OCI-LY1 (cell line): Measurements from ENCODE around the gene TNS3.

Experiments used
- H2AFZ ChIP-seq: fragments of 200-600 bp; sonication (generic), shearing (Covaris generic); 2 replicates; pipeline ENCODE4 v1.6.0; 2014; ENCODE audit warnings: antibody characterized with exemption, mild to moderate bottlenecking, low read length
- H3F3A ChIP-seq: fragments of 200-600 bp; sonication (generic), shearing (Covaris generic); 2 replicates; pipeline ENCODE4 v1.6.0; 2014; ENCODE audit warnings: mild to moderate bottlenecking, antibody characterized with exemption, low read length, moderate library complexity; ENCODE audit not compliant: insufficient read depth
- H3K27ac ChIP-seq: fragments of 200-600 bp; sonication (generic); 2 replicates; pipeline ENCODE4 v1.5.1; 2014; ENCODE audit warnings: low read length, mixed run types, mild to moderate bottlenecking, low read depth; ENCODE audit not compliant: poor library complexity, severe bottlenecking
- H3K27me3 ChIP-seq: fragments of 200-600 bp; sonication (generic); 2 replicates; pipeline ENCODE4 v1.6.0; 2014; ENCODE audit warnings: antibody characterized with exemption, mild to moderate bottlenecking, low read length, moderate library complexity; ENCODE audit not compliant: insufficient read depth
- H3K36me3 ChIP-seq: fragments of 200-600 bp; sonication (generic); 2 replicates; pipeline ENCODE4 v1.6.1; 2014; ENCODE audit warnings: mild to moderate bottlenecking, antibody characterized with exemption, low read length, moderate library complexity, mixed read lengths; ENCODE audit not compliant: insufficient read depth
- H3K4me1 ChIP-seq: fragments of 200-600 bp; sonication (generic); 2 replicates; pipeline ENCODE4 v1.5.1; 2014; ENCODE audit warnings: mild to moderate bottlenecking, low read length, moderate library complexity; ENCODE audit not compliant: insufficient read depth, severe bottlenecking
- H3K4me2 ChIP-seq: fragments of 200-600 bp; sonication (generic), shearing (Covaris generic); 2 replicates; pipeline ENCODE4 v1.6.1; 2014; ENCODE audit warnings: low read length
- H3K4me3 ChIP-seq: fragments of 200-600 bp; sonication (generic); 2 replicates; pipeline ENCODE4 v1.5.1; 2014; ENCODE audit warnings: low read length, low read depth, mild to moderate bottlenecking, mixed read lengths; ENCODE audit not compliant: poor library complexity, severe bottlenecking
- H3K79me2 ChIP-seq: fragments of 200-600 bp; shearing (Covaris generic); 2 replicates; pipeline ENCODE4 v1.6.1; 2016; ENCODE audit warnings: mixed run types, low read length, mixed read lengths; ENCODE audit not compliant: insufficient read depth
- H3K9ac ChIP-seq: fragments of 200-600 bp; sonication (generic), shearing (Covaris generic); 2 replicates; pipeline ENCODE4 v1.6.1; 2014; ENCODE audit warnings: mild to moderate bottlenecking, low read length, mixed read lengths
- H3K9me2 ChIP-seq: fragments of 200-600 bp; sonication (generic), shearing (Covaris generic); 2 replicates; pipeline ENCODE4 v1.6.1; 2014; ENCODE audit warnings: low read depth, mild to moderate bottlenecking, low read length, mixed read lengths
- H3K9me3 ChIP-seq: fragments of 200-600 bp; shearing (Covaris generic); 2 replicates; pipeline ENCODE4 v1.6.1; 2014; ENCODE audit warnings: low read length, mixed read lengths
- H4K20me1 ChIP-seq: fragments of 200-600 bp; sonication (generic), shearing (Covaris generic); 2 replicates; pipeline ENCODE4 v1.6.0; 2016; ENCODE audit warnings: mild to moderate bottlenecking, low read length; ENCODE audit not compliant: insufficient read depth
- EZH2 ChIP-seq: fragments of 200-600 bp; sonication (generic), shearing (Covaris generic); IDR thresholded peaks from 2 replicates; pipeline ENCODE4 v1.8.0; 2017; ENCODE audit warnings: borderline replicate concordance, mixed run types, mild to moderate bottlenecking, antibody characterized with exemption, low read length, moderate library complexity, mixed read lengths
- TF ChIP-seq, protein P1 (sequence below): fragments of 200-600 bp; sonication (generic), shearing (Covaris generic); IDR thresholded peaks from 2 replicates; pipeline ENCODE4 v1.5.1; 2017; ENCODE audit warnings: mild to moderate bottlenecking, antibody characterized with exemption, low read length, moderate library complexity, mixed read lengths

Gene TNS3

GRCh38 chr7:47295606-47296005 is 286.3 kb downstream of the TNS3 start:
- no peaks in the 10 kb centered on the region for H3K9me3 ChIP-seq
- no peak overlapping the region for H3K4me3 ChIP-seq
- H3K27ac ChIP-seq = no peak overlapping the region
- TF ChIP-seq, protein P1, sequence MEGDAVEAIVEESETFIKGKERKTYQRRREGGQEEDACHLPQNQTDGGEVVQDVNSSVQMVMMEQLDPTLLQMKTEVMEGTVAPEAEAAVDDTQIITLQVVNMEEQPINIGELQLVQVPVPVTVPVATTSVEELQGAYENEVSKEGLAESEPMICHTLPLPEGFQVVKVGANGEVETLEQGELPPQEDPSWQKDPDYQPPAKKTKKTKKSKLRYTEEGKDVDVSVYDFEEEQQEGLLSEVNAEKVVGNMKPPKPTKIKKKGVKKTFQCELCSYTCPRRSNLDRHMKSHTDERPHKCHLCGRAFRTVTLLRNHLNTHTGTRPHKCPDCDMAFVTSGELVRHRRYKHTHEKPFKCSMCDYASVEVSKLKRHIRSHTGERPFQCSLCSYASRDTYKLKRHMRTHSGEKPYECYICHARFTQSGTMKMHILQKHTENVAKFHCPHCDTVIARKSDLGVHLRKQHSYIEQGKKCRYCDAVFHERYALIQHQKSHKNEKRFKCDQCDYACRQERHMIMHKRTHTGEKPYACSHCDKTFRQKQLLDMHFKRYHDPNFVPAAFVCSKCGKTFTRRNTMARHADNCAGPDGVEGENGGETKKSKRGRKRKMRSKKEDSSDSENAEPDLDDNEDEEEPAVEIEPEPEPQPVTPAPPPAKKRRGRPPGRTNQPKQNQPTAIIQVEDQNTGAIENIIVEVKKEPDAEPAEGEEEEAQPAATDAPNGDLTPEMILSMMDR = no peak
- no peak for TF ChIP-seq EZH2
- no peaks in the 10 kb centered on the region for H3F3A ChIP-seq
- peaks cover 86% of the 10 kb centered on the region for H3K36me3 ChIP-seq
- no peak overlapping the region for H2AFZ ChIP-seq
- H4K20me1 ChIP-seq = no peaks in the 10 kb centered on the region
- no peaks in the 10 kb centered on the region for H3K27me3 ChIP-seq
- H3K4me2 ChIP-seq = no peak overlapping the region
- no peaks in the 10 kb centered on the region for H3K9me2 ChIP-seq
- H3K9ac ChIP-seq = no peak overlapping the region
- no peaks in the 10 kb centered on the region for H3K79me2 ChIP-seq
- peaks cover 14% of the 10 kb centered on the region for H3K4me1 ChIP-seq

- H3K27me3 ChIP-seq = no peaks in the 10 kb centered on the region
- H3K27ac ChIP-seq = no peak overlapping the region
- H3K36me3 ChIP-seq = peaks cover 86% of the 10 kb centered on the region
- H3K79me2 ChIP-seq = no peaks in the 10 kb centered on the region
- H2AFZ ChIP-seq = no peak overlapping the region
- H3K4me1 ChIP-seq = peaks cover 14% of the 10 kb centered on the region
- no peaks in the 10 kb centered on the region for H3K9me3 ChIP-seq
- no peak overlapping the region for H3K4me2 ChIP-seq
- TF ChIP-seq EZH2 = no peak
- TF ChIP-seq, protein P1 = no peak
- H3K4me3 ChIP-seq = no peak overlapping the region
- no peak overlapping the region for H3K9ac ChIP-seq
- H3K9me2 ChIP-seq = no peaks in the 10 kb centered on the region
- H3F3A ChIP-seq = no peaks in the 10 kb centered on the region
- no peaks in the 10 kb centered on the region for H4K20me1 ChIP-seq
Observed at GRCh38 chr7:47294556-47295222, 287.2 kb downstream of the TNS3 start.

DNA sequence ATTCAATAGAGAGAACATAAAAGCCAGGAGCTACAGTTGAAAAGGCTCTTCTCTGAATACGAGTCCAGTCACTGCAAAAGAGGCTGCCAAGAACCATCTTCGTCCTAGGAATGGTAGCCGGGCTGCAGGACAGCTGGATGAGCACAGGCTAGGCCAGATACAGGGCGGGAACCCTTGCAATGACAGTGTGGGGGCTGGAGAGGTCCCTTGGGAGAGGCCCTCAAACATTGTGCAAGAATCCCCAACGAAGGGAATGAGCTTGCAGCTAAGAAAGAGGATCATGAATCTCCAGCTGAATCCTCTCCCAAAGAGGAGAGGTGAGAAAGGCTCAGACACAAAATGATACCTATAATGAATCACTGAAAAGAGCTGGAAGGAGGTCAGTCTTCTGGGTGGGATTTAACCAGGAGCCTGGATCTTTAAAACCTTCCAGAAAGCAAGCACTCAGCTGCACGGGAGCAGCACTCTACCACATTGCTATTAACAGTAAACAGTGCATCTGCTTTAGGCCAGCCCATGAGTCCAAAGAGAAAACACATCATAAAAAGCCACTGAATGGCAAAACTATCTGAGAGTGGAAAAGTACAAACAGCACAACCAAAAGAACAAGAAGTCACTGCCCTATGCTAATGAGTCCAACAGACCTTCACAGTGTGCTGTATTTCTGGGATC is 287.9 kb downstream of the TNS3 start:
- Histone ChIP-seq H3K4me2 (no peak overlapping the region), H3K4me3 (no peak overlapping the region), H3F3A (no peaks in the 10 kb centered on the region), H3K9me2 (no peaks in the 10 kb centered on the region), H3K4me1 (peaks cover 14% of the 10 kb centered on the region), H3K27me3 (no peaks in the 10 kb centered on the region), H3K27ac (no peak overlapping the region), H2AFZ (no peak overlapping the region), H3K79me2 (no peaks in the 10 kb centered on the region), H3K9ac (no peak overlapping the region), H4K20me1 (no peaks in the 10 kb centered on the region), H3K36me3 (peaks cover 89% of the 10 kb centered on the region), H3K9me3 (no peaks in the 10 kb centered on the region)
- no peak for TF ChIP-seq EZH2
- TF ChIP-seq, protein P1 = no peak
